CD14-positive monocyte (primary cell): ENCODE results near the gene TRHDE. TPM values are rescaled to one million over a fixed set of nuclear protein-coding genes. Genes with fewer than 3 reads are reported as not detected.

Source experiments
- DNase-seq, 3 donors: peaks; one replicate each; pipeline ENCODE4 v3.0.0-alpha.2; 2011 to 2022
- H2AFZ ChIP-seq: 2 replicates; pipeline ENCODE4 v1.6.0; 2012; ENCODE audit warnings: mild to moderate bottlenecking, low read depth, low read length, inconsistent platforms; ENCODE audit not compliant: insufficient read depth, poor library complexity, severe bottlenecking
- H3K27ac ChIP-seq, 2 donors: 1 replicate in 1 of 2; 2 replicates in 1 of 2; pipeline ENCODE4 v1.5.1; 2012 to 2013; ENCODE audit warnings: low read length in 2 of 2, control low read depth in 1 of 2, inconsistent platforms in 1 of 2, low read depth in 1 of 2, mild to moderate bottlenecking in 1 of 2
- H3K27me3 ChIP-seq, 2 donors: one replicate each; pipeline versions ENCODE4 v1.6.0 to v1.6.1; 2011 to 2013; ENCODE audit warnings: low read length in 2 of 2; ENCODE audit not compliant: control insufficient read depth in 2 of 2, insufficient read depth in 2 of 2
- H3K36me3 ChIP-seq, 2 donors: replicated peaks in 1 of 2; 1 replicate in 1 of 2; 2 replicates in 1 of 2; pipeline versions ENCODE4 v1.5.1 to v1.6.1; 2012 to 2013; ENCODE audit warnings: low read length in 2 of 2, control low read depth in 1 of 2, inconsistent platforms in 1 of 2, mild to moderate bottlenecking in 1 of 2; ENCODE audit not compliant: insufficient read depth in 2 of 2, control insufficient read depth in 1 of 2
- H3K4me1 ChIP-seq, 2 donors: 1 replicate in 1 of 2; 2 replicates in 1 of 2; pipeline versions ENCODE4 v1.5.1 to v1.6.1; 2012 to 2013; ENCODE audit warnings: low read length in 2 of 2, control low read depth in 1 of 2, inconsistent platforms in 1 of 2, mild to moderate bottlenecking in 1 of 2, moderate library complexity in 1 of 2; ENCODE audit not compliant: insufficient read depth in 2 of 2, control insufficient read depth in 1 of 2
- H3K4me2 ChIP-seq: replicated peaks from 2 replicates; pipeline ENCODE3; 2012; ENCODE audit warnings: low read length, moderate library complexity, mild to moderate bottlenecking; ENCODE audit not compliant: poor library complexity, severe bottlenecking; ENCODE audit errors: extremely low read depth
- H3K4me3 ChIP-seq, 3 experiments: fragments of 200-600 bp in 1 of 3; sonication (generic) in 1 of 3; replicated peaks in 1 of 3; 1 replicate in 2 of 3; 2 replicates in 1 of 3; pipeline ENCODE4 v1.5.1; 2011 to 2013; ENCODE audit warnings: low read length in 3 of 3, mild to moderate bottlenecking in 3 of 3, control low read depth in 2 of 3, low read depth in 2 of 3, inconsistent platforms in 1 of 3, moderate library complexity in 1 of 3
- H3K79me2 ChIP-seq: 2 replicates; pipeline ENCODE4 v1.6.0; 2012; ENCODE audit warnings: mild to moderate bottlenecking, control low read depth, inconsistent platforms, low read length, moderate library complexity; ENCODE audit not compliant: insufficient read depth
- H3K9ac ChIP-seq: 2 replicates; pipeline ENCODE4 v1.6.0; 2017; ENCODE audit warnings: low read length, mild to moderate bottlenecking; ENCODE audit not compliant: insufficient read depth, poor library complexity, severe bottlenecking
- H3K9me3 ChIP-seq, 2 donors: replicated peaks in 1 of 2; 1 replicate in 1 of 2; 2 replicates in 1 of 2; pipeline versions ENCODE4 v1.5.1 to v1.6.1; 2012 to 2013; ENCODE audit warnings: low read length in 2 of 2, control low read depth in 1 of 2; ENCODE audit not compliant: control insufficient read depth in 1 of 2, insufficient read depth in 1 of 2
- H4K20me1 ChIP-seq: 2 replicates; pipeline ENCODE4 v1.6.0; 2012; ENCODE audit warnings: mild to moderate bottlenecking, low read length, control low read depth, moderate library complexity; ENCODE audit not compliant: insufficient read depth
- H3K27ac Mint-ChIP-seq, 7 donors: one replicate each; pipeline ENCODE4 v1.8.0; 2020; ENCODE audit warnings: mild to moderate bottlenecking in 7 of 7, mixed read lengths in 7 of 7, moderate library complexity in 6 of 7, inconsistent platforms in 2 of 7
- H3K27me3 Mint-ChIP-seq, 3 donors: one replicate each; pipeline ENCODE4 v1.8.0; 2021 to 2022; ENCODE audit warnings: low read depth in 3 of 3, mild to moderate bottlenecking in 3 of 3, mixed read lengths in 3 of 3, moderate library complexity in 3 of 3, inconsistent platforms in 1 of 3
- H3K36me3 Mint-ChIP-seq, 2 donors: one replicate each; pipeline ENCODE4 v1.8.0; 2020; ENCODE audit warnings: mixed read lengths in 2 of 2, inconsistent platforms in 1 of 2, mild to moderate bottlenecking in 1 of 2
- H3K4me1 Mint-ChIP-seq: one replicate; pipeline ENCODE4 v1.8.0; 2020; ENCODE audit warnings: mild to moderate bottlenecking, mixed read lengths
- H3K4me3 Mint-ChIP-seq, 2 donors: one replicate each; pipeline ENCODE4 v1.8.0; 2020; ENCODE audit warnings: mild to moderate bottlenecking in 2 of 2, mixed read lengths in 2 of 2, moderate library complexity in 1 of 2
- H3K9me3 Mint-ChIP-seq, 7 donors: one replicate each; pipeline ENCODE4 v1.8.0; 2020 to 2022; ENCODE audit warnings: mixed read lengths in 7 of 7, mild to moderate bottlenecking in 6 of 7, moderate library complexity in 6 of 7, inconsistent platforms in 2 of 7
- CTCF ChIP-seq: fragments of 200-600 bp; IDR thresholded peaks from one replicate; pipeline ENCODE4 v1.8.0; 2022; ENCODE audit warnings: antibody characterized with exemption, mild to moderate bottlenecking
- WGBS: methylation state at CpG from one replicate; pipeline ENCODE4 v1.1.5; 2013; ENCODE audit warnings: missing lambda C conversion rate; ENCODE audit not compliant: insufficient coverage; 5-methylcytosine and 5-hydroxymethylcytosine counted together
- intact Hi-C, 2 donors: fragments of 100-400 bp; cut with micrococcal nuclease; formaldehyde crosslinking; loops; one replicate each; pipeline versions ENCODE4 v1.15.0 to v1.15.1; 2023
- polyA plus RNA-seq, 3 donors: library from polyadenylated mRNA; depleted of rRNA in 1 of 3; unstranded in 2 of 3; stranded (reverse) in 1 of 3; fragments of 300-500 nt in 2 of 3; fragments of >200 nt in 1 of 3; fragmentation: Illumina TruSeq in 2 of 3; gene quantifications; 1 replicate in 2 of 3; 2 replicates in 1 of 3; pipeline ENCODE4 v1.2.3, GENCODE V29; 2012 to 2021

TRHDE gene
- polyA plus RNA-seq, 3 donors: not detected

DNA sequence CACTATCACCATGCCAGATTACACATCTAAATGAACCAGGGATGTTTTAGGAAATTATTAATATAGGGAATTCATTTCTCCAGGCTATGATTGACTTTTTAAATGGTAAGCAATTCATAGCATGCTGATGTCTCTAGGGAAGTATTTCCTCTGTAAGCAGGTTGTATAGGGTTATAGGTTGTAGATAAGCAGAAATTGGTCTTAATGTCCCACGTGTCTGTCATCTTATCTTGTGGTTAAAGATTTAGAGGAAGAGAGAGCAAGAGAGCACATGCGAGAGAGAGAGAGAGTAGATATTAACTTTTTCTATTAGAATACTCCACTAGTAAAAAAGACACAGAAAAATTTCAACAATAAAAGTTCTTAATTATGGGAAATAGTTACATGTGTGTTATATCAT is 32.6 kb downstream of the TRHDE start:
- H3K9me3 Mint-ChIP-seq: peaks cover 0 to 5% (median 0%) of the 10 kb centered on the region in 7 donors
- no peak overlapping the region for H3K4me3 Mint-ChIP-seq
- Histone ChIP-seq H3K4me3 (no peak overlapping the region), H3K36me3 (no peaks in the 10 kb centered on the region), H3K9ac (no peak overlapping the region), H2AFZ (no peak overlapping the region), H3K79me2 (no peaks in the 10 kb centered on the region), H3K27ac (no peak overlapping the region), H3K27me3 (no peaks in the 10 kb centered on the region), H3K9me3 (no peaks in the 10 kb centered on the region), H3K4me2 (no peak overlapping the region), H4K20me1 (no peaks in the 10 kb centered on the region), H3K4me1 (no peaks in the 10 kb centered on the region)
- no peak overlapping the region for H3K27ac Mint-ChIP-seq
- H3K27me3 Mint-ChIP-seq: no peaks in the 10 kb centered on the region
- H3K4me1 Mint-ChIP-seq: no peaks in the 10 kb centered on the region
- DNase-seq: no peak
- WGBS: no CpG with 5 or more reads among the region's 2 CpGs
- no peaks in the 10 kb centered on the region for H3K36me3 Mint-ChIP-seq
- intact Hi-C loops: no loop called here
- no peak for TF ChIP-seq CTCF

GRCh38 chr12:72307229-72307628 is 35.1 kb downstream of the TRHDE start:
- Histone ChIP-seq H4K20me1 (no peaks in the 10 kb centered on the region), H3K36me3 (no peaks in the 10 kb centered on the region), H3K27ac (no peak overlapping the region), H3K4me3 (no peak overlapping the region), H3K4me2 (no peak overlapping the region), H3K9me3 (no peaks in the 10 kb centered on the region), H3K79me2 (no peaks in the 10 kb centered on the region), H2AFZ (no peak overlapping the region), H3K9ac (no peak overlapping the region), H3K4me1 (no peaks in the 10 kb centered on the region), H3K27me3 (no peaks in the 10 kb centered on the region)
- no peak for TF ChIP-seq CTCF
- H3K9me3 Mint-ChIP-seq: peaks cover 0 to 5% (median 0%) of the 10 kb centered on the region in 7 donors
- DNase-seq: no peak
- no peak overlapping the region for H3K4me3 Mint-ChIP-seq
- H3K27me3 Mint-ChIP-seq: no peaks in the 10 kb centered on the region
- H3K4me1 Mint-ChIP-seq: no peaks in the 10 kb centered on the region
- H3K27ac Mint-ChIP-seq: no peak overlapping the region
- intact Hi-C loops: no loop called here
- H3K36me3 Mint-ChIP-seq: no peaks in the 10 kb centered on the region
- WGBS: 93% methylated on average over 5 of the region's 6 CpGs
